HG02981 (cell line): Measurements from ENCODE around the gene UTF1.

ENCODE experiments used
- ATAC-seq: cut with Tn5 transposase; IDR thresholded peaks from one replicate; pipeline ENCODE4 v1.9.1; 2021; ENCODE audit warnings: mild to moderate bottlenecking, moderate library complexity; ENCODE audit not compliant: unreplicated experiment

The UTF1 gene

DNA sequence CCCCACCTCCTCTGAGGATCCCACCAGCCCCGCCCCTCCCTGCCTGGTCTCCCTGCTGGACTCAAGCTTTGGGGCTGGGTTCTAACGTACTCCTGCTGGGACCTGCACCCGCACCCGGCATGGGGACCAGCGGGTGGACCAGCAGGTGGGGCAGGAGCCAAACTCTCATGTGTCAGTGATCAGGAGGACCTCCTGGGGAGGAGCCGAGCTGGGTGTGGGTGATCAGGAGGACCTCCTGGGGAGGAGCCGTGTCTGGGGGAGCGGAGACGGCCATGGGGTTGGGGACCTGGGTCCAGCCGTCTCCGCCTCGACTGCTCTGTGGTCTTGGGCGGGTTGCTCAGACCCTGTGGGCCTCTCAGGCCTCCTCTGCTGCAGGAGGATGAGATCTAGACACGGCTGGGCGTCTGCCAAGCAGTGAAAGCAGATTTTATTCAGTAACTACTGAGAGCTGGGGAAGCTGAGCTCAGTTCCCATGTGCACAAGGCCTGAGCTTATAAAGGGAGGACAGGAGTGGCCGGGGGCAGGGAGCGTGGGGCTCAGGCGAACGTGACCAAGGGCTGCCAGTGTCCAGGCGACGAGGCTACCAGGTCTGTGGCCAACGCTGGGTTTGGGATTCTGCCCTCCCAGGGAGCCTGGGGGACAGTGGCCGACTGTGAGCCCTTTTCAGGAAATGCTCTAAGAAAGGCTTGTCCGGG, 33.6 kb upstream of the UTF1 start:
- ATAC-seq, result no peak

DNA sequence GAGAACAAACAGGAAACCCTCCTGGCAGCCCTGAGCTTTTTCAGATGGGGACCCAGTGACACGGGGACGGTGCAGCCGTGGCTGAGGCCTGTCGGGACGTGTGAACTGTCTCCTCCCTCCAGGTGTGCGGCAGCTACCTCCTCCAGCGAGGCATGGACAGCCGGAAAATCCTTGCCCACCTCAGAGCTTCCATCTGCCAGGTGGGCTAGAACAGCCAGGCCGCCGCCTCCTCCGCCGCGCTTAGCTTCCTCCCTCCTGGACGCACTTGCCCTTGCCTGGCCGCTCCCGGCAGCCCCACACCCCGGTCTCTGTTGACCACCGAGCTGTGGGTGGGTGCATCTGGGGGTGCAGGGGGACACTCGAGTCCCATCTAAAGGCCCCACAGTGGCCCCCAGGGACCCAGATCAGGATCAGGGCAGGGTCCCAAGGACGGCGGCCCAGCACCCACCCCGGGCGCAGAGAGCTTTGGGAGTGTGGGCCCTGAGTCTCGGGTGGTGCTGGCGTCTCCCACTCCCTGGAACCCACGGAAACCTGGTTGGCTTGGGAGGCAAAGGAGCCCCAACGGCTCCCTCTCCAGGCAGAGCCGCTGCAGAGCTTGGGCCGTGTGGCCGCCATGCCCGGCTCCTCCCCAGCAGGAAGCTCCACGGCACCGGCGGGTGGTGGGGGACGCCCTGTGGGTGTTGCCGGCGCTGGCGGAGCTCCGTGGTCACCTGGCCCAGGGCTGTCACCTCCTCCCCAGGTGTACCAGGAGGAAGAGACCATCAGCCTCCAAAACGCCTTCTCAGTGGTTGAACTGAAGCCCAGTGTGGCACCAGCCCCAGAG, 32.9 kb upstream of the UTF1 start:
- no peak for ATAC-seq

GRCh38 chr10:133197786-133198185, 32.2 kb upstream of the UTF1 start:
- ATAC-seq, result no peak

DNA sequence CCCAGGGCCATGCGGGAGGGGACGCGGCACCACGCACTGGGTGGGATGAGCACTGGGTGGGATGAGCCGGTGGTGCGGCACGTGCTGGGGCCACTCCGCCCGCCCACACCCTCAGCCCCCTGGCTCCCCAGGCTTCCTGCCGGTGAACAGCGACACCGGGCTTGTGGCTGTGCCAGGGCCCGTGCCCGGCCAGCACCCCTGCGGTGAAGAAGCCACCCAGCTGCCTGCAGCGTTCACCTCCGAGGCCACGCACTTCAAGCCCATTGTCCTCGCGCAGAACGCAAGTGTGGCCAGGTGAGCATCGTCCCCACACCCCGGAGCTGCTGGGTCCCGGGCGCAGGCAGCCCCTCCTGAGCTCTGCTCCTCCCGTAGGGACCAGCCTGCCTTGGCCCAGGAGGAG, 31.8 kb upstream of the UTF1 start:
- no peak for ATAC-seq

- no peak for ATAC-seq
Measured at GRCh38 chr10:133198621-133199487, 31.2 kb upstream of the UTF1 start.

DNA sequence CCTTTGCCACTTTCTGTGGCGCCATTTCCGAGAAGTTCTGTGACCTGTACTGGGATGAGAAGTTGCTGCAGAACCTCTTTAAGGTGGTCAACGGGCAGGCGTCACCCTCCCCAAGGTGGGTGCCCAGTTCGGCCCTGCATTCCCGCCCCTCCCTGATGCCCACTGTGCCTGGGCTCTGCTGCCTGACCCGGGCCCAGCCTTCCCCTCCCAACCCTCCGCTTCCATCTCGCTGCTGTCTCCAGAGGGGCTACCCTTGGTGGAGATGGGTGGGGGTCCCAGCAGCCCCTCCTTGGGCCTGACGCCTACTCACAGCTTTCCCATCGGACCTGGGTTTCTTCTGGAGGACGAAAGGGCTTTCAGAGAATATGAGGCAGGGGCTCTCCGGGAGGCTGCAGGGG, 30.5 kb upstream of the UTF1 start:
- no peak for ATAC-seq

GRCh38 chr10:133199992-133200611, 29.9 kb upstream of the UTF1 start:
- ATAC-seq, result no peak

DNA sequence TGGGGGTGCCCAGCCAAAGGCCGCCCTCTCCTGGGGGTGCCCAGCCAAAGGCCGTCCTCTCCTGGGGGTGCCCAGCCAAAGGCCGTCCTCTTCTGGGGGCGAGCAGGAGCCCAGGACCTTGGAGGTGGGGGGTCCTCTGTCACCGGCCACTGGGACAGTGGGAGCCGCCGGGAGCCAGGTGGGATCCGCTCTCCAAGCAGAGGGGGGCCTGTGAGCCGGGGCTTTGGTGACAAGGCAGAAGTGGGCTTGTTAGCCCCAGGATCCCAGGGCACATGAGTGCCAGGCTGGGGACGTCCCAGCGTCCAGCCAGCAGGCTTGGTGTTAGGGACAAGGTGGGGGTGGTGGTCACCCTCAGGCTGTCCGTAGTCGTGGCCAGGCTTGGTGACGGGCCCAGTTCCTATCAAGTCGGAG, 29.4 kb upstream of the UTF1 start:
- no peak for ATAC-seq

GRCh38 chr10:133201151-133201947, 28.7 kb upstream of the UTF1 start:
- ATAC-seq, result no peak

DNA sequence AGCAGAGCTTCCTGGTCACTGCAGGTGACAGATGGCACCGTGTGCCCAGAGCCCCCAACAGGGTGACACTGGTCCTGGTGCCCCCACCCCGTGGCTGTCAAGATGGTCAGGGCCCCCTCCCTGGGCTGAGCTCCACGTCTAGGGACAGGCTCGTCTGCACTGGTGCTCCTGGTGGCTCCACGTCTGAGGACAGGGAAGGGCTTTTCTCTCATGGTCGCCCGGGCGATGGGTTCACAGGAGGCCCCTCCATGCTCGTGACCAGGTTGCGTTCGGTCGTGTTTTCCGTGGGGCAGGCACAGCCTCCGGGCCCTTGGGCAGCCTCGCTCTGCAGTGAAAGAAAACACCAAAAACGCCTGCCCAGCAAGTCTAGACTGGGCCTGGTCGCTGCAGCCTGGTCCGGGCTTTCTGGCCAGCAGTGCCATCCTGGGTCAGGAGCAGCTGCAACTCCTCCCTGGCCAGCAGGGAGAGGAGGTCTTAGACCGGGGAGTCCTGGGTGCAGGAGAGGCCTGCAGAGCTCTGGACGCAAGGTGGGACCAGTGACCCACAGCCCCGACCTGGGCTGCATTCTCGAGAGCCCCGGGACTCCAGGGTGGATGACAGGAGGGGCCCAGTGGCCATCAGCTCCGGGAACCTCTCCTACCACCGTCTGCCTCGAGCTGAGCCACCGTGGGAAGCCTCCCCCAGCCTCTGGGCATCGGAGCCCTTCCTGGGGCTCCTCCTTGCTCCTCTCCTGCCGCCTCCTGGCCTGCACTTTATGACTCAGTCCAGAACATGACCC, 27.9 kb upstream of the UTF1 start:
- ATAC-seq, result no peak

DNA sequence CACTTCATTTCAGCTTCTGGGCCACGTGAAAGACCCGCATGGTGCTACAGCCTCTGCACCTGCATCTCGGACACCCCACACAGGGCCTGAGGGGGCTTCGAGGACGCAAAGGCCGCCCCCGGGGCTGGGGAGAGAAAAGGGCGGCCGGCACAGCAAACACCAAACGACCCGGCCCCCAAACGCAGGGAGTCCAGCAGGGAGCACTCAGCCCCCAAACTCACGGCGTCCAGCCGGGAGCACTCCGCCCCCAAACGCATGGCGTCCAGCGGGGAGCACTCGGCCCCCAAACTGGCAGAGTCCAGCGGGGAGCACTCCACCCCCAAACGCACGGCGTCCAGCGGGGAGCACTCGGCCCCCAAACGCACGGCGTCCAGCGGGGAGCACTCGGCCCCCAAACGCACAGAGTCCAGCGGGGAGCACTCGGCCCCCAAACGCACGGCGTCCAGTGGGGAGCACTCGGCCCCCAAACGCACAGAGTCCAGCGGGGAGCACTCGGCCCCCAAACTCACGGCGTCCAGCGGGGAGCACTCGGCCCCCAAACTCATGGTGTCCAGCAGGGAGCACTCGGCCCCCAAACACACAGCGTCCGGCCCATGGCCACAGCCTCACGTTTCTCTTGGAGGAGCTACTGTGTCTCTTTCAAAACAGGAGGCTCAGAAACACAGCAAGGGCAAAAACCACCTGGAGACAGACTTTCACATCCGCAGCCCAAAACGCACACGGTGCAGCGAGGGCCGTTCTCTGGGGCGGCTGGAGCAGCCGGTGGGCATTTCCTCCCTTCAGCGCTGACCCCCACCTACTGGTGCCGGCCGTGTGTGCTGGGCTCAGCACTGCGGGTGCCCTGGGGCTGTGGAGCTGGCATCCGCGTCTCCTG, 27.0 kb upstream of the UTF1 start:
- no peak for ATAC-seq

DNA sequence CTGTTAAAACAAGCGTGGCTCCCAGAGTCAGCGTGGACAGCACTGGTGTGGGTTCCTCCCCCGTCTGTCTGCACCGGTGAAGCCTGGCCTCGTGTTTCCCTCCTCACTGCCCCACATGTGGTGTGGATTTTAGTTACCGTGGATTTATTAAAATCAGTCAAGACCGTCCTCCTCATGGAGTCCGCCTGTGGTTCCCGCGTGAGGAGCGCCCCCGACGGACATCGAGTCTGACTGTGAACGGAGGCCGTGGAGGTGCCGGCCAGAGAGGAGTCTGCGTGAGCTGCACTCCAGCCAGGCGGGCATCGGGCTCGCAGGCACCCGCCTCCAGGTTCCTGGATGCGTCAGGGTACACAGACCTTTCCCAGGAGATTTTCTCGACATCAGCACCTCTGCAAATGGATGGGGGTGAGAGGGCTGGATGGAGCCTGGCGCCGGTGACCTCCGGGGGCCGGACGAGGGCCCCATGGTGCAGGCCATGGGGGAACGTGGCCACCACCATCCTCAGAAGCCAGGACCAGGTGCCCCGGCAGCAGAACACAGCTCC, 26.3 kb upstream of the UTF1 start:
- ATAC-seq, result no peak

- no peak for ATAC-seq
Measured at GRCh38 chr10:133204226-133205015, 25.6 kb upstream of the UTF1 start.

- ATAC-seq, result no peak
Measured at GRCh38 chr10:133205146-133205545, 24.9 kb upstream of the UTF1 start.

DNA sequence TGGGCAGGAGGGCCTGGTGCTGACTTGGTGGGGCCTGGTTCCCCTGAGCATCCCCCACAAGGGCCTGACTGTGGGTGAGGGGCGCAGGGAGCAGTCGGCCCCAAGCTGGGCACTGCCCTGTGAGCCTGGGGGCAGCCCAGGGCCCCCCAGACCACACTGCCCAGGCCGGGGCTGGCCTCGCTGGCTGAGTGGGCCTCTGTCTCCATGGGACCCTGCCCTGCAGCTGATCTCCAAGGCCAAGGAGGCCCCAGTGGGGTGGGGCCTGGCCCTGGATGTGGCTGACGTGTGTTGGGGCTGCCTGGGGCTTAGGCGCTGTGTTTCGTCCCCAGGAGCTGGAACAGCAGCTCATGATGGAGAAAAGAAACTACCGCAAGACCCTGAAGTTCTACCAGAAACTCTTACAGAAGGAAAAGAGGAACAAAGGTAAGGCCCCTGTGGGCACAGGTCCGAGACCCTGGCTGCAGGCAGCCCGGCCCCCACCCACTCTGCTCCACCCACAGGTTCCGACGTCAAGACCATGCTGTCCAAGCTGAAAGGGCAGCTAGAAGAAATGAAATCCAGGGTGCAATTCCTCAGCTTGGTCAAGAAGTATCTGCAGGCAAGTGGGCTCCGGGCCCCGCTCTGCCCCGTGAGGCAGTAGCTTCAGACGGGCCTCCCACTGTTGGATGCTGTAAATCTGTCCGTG, 23.5 kb upstream of the UTF1 start:
- ATAC-seq, result no peak

DNA sequence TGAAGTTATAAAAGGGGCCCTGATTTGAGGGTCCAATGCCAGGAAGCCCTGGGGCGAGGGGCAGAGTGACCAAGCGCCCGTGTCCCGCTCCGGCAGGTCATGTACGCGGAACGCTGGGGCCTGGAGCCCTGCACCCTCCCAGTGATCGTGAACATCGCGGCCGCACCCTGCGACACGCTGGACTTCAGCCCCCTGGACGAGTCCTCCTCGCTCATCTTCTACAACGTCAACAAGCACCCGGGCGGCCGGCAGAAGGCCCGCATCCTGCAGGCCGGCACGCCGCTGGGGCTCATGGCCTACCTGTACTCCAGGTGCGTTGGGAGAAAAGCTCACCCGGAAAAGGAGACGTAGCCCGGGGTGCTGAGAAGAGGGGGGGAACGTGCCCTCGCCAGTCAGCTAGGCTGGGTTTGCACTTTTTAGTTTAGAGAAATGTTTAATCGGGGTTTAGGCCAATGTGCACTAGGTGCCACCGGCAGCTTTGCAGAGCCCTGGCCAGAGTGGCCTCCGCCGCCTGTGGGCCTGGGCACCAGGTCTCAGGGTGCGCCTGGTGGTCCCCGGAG, 22.9 kb upstream of the UTF1 start:
- ATAC-seq, result no peak

- no peak for ATAC-seq
Measured at GRCh38 chr10:133207627-133208026, 22.4 kb upstream of the UTF1 start.
